HG03066 (cell line): ENCODE data around the gene LMTK3.

Experiments used
- ATAC-seq: cut with Tn5 transposase; IDR thresholded peaks from one replicate; pipeline ENCODE4 v1.9.1; 2021; ENCODE audit warnings: low read depth; ENCODE audit not compliant: unreplicated experiment

The LMTK3 gene

GRCh38 chr19:48473161-48473966 lies 38.3 kb downstream of the LMTK3 start:
- no peak for ATAC-seq

- ATAC-seq: no peak
Measured at GRCh38 chr19:48471836-48472235, 39.8 kb downstream of the LMTK3 start.

DNA sequence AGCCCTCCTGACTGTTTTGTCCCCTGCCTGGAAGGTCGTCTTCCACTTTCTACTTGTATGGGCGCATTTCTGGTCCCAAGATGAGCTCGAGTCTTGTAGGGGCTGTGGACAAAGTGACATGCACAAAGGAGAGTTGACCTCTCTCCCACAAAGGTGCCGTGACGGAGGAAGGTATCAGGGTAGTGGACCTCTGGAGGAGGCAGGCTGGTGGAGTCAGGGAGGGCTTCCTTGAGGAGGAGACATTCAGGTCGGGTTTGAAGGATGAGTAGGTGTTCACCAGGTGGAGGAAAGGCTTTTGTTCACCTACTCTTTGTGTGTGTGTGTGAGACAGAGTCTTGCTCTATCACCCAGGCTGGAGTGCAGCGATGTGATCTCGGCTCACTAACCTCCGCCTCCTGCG lies 40.8 kb downstream of the LMTK3 start:
- no peak for ATAC-seq

DNA sequence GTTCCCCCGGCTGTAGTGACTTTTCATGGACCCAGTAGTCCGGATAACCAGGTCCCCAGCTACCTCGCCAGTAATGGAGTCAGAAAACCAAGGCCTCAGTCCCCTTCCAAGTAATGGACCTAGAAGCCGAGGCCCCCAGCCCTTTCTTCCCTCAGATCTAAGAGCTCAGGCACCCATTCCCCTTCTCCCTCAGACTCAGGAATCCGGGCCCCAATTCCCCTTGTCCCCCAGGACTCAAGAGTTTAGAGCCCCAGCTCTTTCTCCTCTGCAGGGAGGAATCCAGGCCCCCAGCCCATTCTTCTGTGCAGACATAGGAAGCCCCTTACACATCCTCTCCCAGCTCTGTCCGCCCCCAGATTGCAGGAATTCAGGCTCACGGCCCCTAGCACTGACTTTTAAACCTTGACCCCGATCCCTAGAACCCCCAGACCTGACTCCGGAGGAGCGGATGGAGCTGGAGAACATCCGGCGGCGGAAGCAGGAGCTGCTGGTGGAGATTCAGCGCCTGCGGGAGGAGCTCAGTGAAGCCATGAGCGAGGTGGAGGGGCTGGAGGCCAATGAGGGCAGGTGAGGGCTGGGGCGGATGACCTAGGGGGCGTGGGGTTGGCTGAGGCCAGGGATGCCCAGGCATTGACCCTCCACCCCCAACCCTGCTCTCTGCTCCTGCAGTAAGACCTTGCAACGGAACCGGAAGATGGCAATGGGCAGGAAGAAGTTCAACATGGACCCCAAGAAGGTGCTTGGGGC lies 41.5 kb downstream of the LMTK3 start:
- ATAC-seq: no peak

GRCh38 chr19:48469289-48469881 lies 42.2 kb downstream of the LMTK3 start, which contains the start of gene CYTH2:
TSS of gene CYTH2 (plus strand) at chr19:48469369. CDS start at chr19:48469508, 139 bp downstream.
- ATAC-seq: peak; percentile 20

DNA sequence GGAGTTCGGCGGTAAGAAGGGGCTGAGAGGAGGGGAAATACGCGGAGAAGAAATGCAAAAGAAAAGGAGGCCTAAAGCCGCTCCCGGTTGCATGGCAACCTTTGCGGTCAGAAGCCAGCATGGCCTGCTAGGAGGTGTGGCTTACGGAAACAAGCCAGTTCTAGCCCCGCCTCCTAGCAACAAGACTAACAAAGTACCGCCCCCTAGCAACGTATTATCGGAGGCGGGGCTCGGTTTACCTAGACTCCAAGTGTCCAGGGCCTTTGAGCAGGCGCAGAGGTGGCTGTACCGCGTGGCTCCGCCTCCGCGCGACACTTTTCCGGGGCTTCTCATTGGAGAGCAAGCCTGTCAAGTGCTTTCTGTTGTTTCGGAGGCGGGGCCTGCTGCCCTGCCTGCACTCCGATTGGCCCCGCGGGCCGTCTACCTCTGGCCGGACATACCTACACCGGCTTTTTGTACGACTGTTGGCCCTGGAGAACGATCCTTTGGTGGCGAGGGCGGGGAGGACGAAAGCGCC lies 42.8 kb downstream of the LMTK3 start:
- peak; percentile 90 for ATAC-seq

- ATAC-seq: no peak
Measured at GRCh38 chr19:48466561-48467325, 44.9 kb downstream of the LMTK3 start.

DNA sequence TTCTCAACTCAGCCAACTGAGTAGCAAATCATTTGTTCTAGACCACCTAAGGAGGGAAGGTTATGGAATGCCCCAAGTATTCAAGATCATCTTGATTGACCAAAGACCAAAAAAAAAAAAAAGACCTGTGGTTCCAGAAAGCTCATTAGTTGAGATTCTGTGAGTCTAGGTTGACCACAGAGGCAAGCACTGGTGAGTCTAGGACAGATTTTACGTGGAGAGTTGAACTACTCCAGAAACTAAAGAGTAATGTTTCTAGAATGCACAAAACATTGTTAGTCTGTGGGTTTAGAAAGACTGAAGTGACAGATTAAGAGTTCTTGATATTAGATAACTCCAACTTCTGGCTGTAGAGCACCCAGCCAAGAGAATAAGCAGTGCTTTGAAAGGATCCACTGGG lies 46.4 kb downstream of the LMTK3 start:
- ATAC-seq: no peak

- no peak for ATAC-seq
Measured at GRCh38 chr19:48461982-48462655, 49.5 kb downstream of the LMTK3 start.

DNA sequence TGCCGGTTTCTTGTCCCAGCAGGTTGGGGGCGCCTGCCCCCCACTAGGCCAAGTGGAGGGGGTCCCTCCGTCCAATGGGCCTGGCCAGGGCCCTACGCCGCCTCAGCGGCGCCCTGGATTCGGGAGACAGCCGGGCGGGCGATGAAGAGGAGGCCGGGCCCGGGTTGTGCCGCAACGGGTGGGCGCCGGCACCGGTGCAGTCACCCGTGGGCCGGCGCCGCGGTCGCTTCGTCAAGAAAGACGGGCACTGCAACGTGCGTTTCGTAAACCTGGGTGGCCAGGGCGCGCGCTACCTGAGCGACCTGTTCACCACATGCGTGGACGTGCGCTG lies 50.0 kb downstream of the LMTK3 start:
- no peak for ATAC-seq

- no peak for ATAC-seq
Measured at GRCh38 chr19:48458016-48458415, 53.6 kb downstream of the LMTK3 start.

DNA sequence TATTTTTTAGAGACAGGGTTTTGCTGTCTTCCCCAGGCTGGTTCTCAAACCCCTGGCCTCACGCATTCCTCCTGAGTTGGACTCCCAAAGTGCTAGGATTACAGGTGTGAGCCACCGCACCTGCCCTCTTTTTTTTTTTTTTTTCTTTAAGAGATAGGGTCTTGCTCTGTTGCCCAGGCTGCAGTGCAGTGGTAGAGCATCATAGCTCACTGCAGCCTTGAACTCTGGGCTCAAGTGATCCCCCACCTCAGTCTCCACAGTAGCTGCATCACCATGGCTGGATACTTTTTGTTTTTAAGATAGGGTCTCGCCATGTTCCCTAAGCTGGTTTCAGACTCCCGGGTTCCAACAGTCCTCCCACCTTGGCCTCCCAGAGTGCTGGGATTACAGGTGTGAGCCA lies 54.8 kb downstream of the LMTK3 start:
- ATAC-seq: no peak

DNA sequence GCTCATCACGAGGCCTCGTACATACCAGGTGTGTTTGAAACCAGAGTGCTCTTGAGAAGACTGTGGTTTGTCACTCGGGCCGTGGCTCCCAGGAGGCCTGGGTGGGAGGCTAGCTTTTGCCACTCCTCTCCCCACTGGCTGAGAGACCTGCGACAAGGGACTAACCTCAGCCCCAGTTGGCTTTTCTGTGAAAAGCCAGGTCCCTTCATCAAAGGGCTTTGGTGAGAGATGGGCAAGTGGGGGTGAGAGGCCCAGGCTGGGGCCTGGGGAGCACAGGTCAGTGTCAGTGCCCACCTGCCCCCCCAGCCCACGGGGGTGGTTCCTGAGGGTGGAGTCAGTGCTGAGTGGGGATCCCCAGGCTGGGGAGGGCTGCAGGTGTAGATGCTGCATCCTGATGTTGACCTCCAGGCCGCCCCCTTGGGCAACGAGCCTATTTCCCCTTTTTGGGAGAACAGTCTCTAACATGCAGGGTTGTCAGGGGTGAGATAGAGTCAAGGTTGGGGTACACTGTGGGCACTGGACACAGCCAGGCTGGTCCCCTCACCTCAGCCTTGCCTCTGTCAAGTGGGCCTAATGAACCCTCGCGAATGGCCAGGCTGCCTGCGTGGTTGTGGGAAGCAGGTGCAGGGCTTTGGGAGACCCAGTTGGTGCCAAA lies 55.6 kb downstream of the LMTK3 start:
- ATAC-seq: no peak

DNA sequence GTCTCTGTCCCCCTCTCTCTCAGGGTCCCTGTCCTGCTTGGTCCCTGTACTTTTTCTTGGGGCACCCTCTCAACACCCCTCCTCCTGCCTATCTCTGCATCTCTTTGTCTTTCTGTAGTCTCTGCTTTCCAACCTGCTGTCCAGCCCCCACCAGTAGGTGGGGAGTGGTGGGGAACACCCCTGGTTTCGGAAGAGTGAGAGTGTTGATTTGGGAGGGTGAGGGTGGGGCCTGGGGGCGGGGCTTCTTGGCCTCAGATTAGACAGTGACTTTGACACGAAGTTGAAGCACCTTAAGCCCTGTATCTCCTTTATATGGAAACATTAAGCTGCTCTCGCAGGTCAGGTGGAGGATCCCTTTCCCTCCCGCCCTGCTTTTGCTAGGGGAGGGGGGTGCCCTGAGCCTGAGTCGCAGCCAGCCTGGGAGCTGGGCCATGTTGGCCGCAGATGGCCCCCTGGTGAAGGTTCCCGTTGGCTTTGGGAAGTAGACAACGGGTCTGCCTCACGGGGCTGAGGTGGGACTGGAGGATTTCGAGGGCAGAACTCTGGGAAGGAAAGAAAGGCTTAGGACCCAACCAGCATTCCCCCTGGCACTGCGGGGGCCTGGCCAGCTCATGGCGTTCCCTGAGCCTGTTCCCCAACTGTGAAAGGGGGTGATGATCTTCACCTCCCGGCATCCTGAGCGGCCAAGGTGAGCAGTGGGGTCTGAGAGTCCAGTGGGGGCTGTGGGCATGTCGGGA lies 56.3 kb downstream of the LMTK3 start, which contains the start of gene KCNJ14:
KCNJ14 (plus strand) TSS at position 404 of the 737 bp plus-strand sequence. CDS start 6,151 bp downstream, outside the sequence.
- ATAC-seq: no peak

DNA sequence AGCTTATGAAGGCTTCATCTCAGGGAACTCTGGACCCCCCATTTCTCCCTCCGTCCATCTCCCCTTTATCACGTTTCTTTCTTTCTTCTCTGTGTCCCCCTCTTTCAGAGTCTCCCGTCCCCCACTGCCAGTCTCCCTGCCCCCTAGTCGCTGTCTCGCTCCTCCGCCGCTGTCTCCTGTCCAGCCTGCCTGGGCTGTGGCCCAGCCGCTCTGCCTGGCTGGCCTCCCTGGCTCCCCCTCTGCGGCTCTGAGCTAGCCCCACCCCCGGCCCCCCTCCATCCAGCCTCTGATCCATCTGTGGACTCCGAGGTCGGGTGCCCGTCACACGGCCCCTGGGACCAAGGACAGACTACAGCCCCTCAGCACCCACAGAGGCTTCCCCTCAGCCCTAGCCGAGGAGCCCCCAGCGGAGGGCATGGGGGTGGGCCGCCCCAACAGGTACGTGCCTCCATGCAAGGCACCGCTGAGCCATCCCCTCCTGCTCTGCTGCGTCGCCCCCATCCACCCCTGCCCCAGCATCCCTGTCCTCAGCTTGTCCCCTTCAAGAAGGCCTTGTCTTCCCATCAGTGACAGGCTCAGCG lies 57.4 kb downstream of the LMTK3 start:
- no peak for ATAC-seq

DNA sequence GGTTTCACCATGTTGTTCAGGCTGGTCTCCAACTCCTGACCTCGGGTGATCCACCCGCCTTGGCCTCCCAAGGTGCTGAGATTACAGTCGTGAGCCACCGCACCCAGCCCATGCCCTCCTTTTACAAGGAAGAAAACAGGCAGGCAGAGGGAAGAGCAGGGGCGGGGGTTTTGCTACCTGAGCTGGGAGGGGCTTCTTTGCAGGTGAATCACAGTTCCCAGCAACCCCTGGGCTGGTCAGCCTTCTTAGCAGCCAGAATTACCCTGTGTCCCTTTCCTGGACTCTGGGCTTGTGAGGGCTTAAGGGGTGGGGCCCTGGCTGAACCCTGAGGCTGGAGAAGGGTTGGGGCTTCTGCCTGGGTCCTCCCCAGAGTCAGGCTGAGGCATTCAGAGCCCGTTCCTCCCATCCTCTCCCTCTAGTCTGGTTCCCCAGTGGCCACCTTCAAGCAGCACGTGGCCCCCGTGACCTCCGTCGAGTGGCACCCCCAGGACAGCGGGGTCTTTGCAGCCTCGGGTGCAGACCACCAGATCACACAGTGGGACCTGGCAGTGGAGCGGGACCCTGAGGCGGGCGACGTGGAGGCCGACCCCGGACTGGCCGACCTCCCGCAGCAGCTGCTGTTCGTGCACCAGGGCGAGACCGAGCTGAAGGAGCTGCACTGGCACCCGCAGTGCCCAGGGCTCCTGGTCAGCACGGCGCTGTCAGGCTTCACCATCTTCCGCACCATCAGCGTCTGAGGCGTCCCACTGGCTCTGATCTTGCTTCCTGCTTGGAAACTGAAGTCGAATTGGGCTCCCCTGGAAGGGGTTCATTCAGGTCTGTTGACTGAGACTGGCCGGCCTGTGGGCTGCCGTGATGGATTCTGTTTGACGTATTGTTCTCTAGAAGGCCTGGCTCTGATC lies 59.1 kb downstream of the LMTK3 start:
- ATAC-seq: no peak

DNA sequence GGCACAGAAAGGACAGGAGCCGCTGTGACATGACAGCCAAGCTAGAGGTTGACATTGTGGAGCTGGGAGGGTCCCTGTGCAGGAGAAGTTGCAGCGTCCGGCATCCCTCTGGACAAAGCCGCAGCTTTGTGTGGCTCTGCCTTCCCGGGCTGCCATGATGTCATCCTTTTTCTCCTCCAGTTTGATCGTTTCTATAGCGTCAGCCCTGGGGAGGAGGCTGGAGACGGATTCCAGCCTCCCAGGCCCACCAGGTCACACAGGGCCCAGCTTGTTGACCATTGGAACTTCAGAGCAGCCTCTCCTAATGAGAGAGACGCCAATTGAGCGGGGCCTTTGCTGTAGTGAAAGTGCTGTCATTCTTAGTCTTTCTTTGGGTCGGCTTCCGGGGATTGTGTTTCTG lies 60.0 kb downstream of the LMTK3 start:
- ATAC-seq: no peak
